ENCODE measurements around the gene XXYLT1. TPM values are rescaled to one million over a fixed set of nuclear protein-coding genes. Genes with fewer than 3 reads are reported as not detected.

Gene XXYLT1
- total RNA-seq, 1 experiment from 2014 or later: 53.9 TPM

GRCh38 chr3:195260280-195260905 is 10.6 kb downstream of the XXYLT1 start:
- H3K4me3 ChIP-seq (ENCODE audit: low read depth, low read length, poor library complexity, severe bottlenecking): peak overlapping the region; percentile 76
- intact Hi-C loops (cut with micrococcal nuclease; ENCODE audit: unreplicated experiment): loop anchor here (2.0 to 10.0 kb wide), 4 partner anchors 158 to 926 kb away; no protein-coding TSS in a partner anchor
- H3K27ac ChIP-seq (ENCODE audit: low read depth, low read length, poor library complexity, severe bottlenecking): peak overlapping the region; percentile 93
- H3K4me1 ChIP-seq (ENCODE audit: insufficient read depth, low read length, poor library complexity, severe bottlenecking): peaks cover 52% of the 10 kb centered on the region
- CTCF ChIA-PET: interaction anchor here (0.9 to 1.1 kb wide), 2 partner anchors 10 to 572 kb away, joined by 3 to 4 read pairs; no protein-coding TSS in a partner anchor
- H3K27me3 ChIP-seq (replicated peaks; ENCODE audit: insufficient read depth, low read depth, low read length, poor library complexity): no peaks in the 10 kb centered on the region
- peak; percentile 38 for DNase-seq (ENCODE audit: low spot score)
- no peaks in the 10 kb centered on the region for H3K36me3 ChIP-seq (ENCODE audit: insufficient read depth, low read length, poor library complexity, severe bottlenecking)
- no peaks in the 10 kb centered on the region for H3K9me3 ChIP-seq (ENCODE audit: low read depth, low read length, poor library complexity, severe bottlenecking)
- POLR2A ChIA-PET (ENCODE audit: low non-redundant PET): no interaction called here
- TF ChIP-seq CTCF (conservative IDR thresholded peaks at IDR 0.05; ENCODE audit: low read depth, low read length): 0 out of 2 replicates have a peak, but pooled peaks have one; percentile 8
- TF ChIP-seq EZH2 (IDR thresholded peaks at IDR 0.05; ENCODE audit: borderline replicate concordance, low read depth, low read length, poor library complexity, severe bottlenecking): no peak
- TSS peak; percentile 71 for BruUV-seq (replicated peaks)

DNA sequence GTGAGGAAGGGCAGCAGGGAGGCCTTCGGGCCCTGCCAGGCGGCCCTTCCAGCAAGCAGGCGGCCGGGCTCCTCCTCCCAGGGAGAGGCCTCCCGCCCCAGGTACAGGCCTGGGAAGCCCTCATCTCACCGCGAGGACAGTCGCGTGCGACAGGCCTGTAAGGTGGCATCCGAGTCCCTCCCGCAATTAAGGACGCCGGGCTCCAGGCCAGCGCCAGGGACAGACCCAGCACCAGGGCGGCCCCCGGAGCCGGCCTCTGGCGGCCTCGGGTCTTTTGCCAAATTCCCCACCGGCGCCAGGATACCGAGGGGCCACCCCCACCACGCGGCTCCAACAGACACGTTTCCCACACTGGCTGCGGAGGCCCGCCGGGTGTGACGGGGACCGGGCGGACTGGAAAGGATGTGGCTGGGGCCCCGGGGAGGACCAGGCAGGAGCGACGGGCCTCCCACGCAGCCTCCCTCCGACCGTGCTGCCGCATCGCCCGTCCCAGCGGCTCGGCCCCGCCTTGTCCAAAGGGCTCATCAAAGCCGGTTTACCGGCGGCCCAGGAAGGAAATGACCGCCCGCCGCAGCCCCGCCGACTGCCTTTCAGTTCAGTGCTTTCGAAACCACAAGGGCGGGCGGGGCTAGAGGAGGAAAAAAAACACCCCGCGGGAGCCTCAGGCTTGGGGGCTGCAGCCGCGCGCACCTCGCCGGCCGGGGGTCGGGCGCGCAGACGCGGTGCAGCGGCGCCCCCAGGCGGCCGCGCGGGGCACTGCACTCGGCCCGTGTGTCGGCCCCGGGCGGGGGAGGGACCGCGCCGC is 11.3 kb downstream of the XXYLT1 start:
- POLR2A ChIA-PET (ENCODE audit: low non-redundant PET): no interaction called here
- peak overlapping the region; percentile 93 for H3K27ac ChIP-seq (ENCODE audit: low read depth, low read length, poor library complexity, severe bottlenecking)
- CTCF ChIA-PET: no interaction called here
- no peaks in the 10 kb centered on the region for H3K27me3 ChIP-seq (replicated peaks; ENCODE audit: insufficient read depth, low read depth, low read length, poor library complexity)
- no peaks in the 10 kb centered on the region for H3K36me3 ChIP-seq (ENCODE audit: insufficient read depth, low read length, poor library complexity, severe bottlenecking)
- peaks cover 60% of the 10 kb centered on the region for H3K4me1 ChIP-seq (ENCODE audit: insufficient read depth, low read length, poor library complexity, severe bottlenecking)
- H3K4me3 ChIP-seq (ENCODE audit: low read depth, low read length, poor library complexity, severe bottlenecking): peak overlapping the region; percentile 76
- no peaks in the 10 kb centered on the region for H3K9me3 ChIP-seq (ENCODE audit: low read depth, low read length, poor library complexity, severe bottlenecking)
- peak; percentile 95 for DNase-seq (ENCODE audit: low spot score)
- TF ChIP-seq EZH2 (IDR thresholded peaks at IDR 0.05; ENCODE audit: borderline replicate concordance, low read depth, low read length, poor library complexity, severe bottlenecking) (no peak), CTCF (conservative IDR thresholded peaks at IDR 0.05; ENCODE audit: low read depth, low read length) (peak; percentile 34; the same call in 1 of the 2 replicates)
- BruUV-seq (replicated peaks): TSS peak; percentile 44
- intact Hi-C loops (cut with micrococcal nuclease; ENCODE audit: unreplicated experiment): loop anchor here (2.0 to 10.0 kb wide), 6 partner anchors 71 to 925 kb away; no protein-coding TSS in a partner anchor

DNA sequence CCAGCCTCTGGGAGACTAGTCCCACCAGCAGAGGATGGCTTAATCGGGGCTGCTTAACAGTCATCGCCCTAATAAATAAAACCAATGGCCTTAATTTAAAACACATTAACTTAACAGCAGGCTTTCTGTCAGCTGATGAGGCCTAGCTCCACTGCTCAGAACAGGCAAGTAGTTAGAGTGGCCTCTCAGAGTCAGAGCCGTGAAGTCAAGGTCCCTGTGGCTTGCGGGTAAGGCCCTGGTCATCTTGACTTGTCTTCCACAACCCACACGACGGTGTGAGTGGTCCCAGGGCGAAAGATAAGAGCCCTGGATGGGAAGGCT is 11.8 kb downstream of the XXYLT1 start:
- CTCF ChIA-PET: no interaction called here
- H3K27ac ChIP-seq (ENCODE audit: low read depth, low read length, poor library complexity, severe bottlenecking): peak overlapping the region; percentile 93
- POLR2A ChIA-PET (ENCODE audit: low non-redundant PET): no interaction called here

More for the DNA sequence above, 11.8 kb downstream of the XXYLT1 start:
- Histone ChIP-seq H3K36me3 (ENCODE audit: insufficient read depth, low read length, poor library complexity, severe bottlenecking) (no peaks in the 10 kb centered on the region), H3K27me3 (replicated peaks; ENCODE audit: insufficient read depth, low read depth, low read length, poor library complexity) (no peaks in the 10 kb centered on the region), H3K4me3 (ENCODE audit: low read depth, low read length, poor library complexity, severe bottlenecking) (peak overlapping the region; percentile 76), H3K9me3 (ENCODE audit: low read depth, low read length, poor library complexity, severe bottlenecking) (no peaks in the 10 kb centered on the region), H3K4me1 (ENCODE audit: insufficient read depth, low read length, poor library complexity, severe bottlenecking) (peaks cover 65% of the 10 kb centered on the region)
- no TSS peak for BruUV-seq (replicated peaks)
- intact Hi-C loops (cut with micrococcal nuclease; ENCODE audit: unreplicated experiment): loop anchor here (2.0 kb wide), 2 partner anchors 70 to 106 kb away; no protein-coding TSS in a partner anchor
- TF ChIP-seq EZH2 (IDR thresholded peaks at IDR 0.05; ENCODE audit: borderline replicate concordance, low read depth, low read length, poor library complexity, severe bottlenecking) (no peak), CTCF (conservative IDR thresholded peaks at IDR 0.05; ENCODE audit: low read depth, low read length) (no peak)
- no peak for DNase-seq (ENCODE audit: low spot score)
